Left cardiac atrium (tissue), 4 donors: ENCODE results near the gene SPG21. TPM values are rescaled to one million over a fixed set of nuclear protein-coding genes. Genes with fewer than 3 reads are reported as not detected.
"Not testable (repeated sequence)": the region's sequence is repeated elsewhere in the genome, so short reads cannot be mapped to it uniquely, and the experiment has no call there.

Source experiments
- ATAC-seq, 2 donors: fragments of 200-7000 bp; cut with Tn5 transposase; one replicate each; pipeline ENCODE4 v1.9.1; 2020; ENCODE audit warnings: mild to moderate bottlenecking in 2 of 2, moderate library complexity in 2 of 2
- DNase-seq: peaks from one replicate; pipeline ENCODE4 v3.0.0-alpha.2; 2020
- intact Hi-C, 2 donors: fragments of 100-400 bp; cut with DNase I; formaldehyde crosslinking; loops; one replicate each; pipeline versions ENCODE4 v1.14.1 to v1.15.1; 2022 to 2023
- long read RNA-seq: library from polyadenylated mRNA; unstranded; transcript quantifications from one replicate; pipeline ENCODE4 v2.0.0, GENCODE V29; 2021
- total RNA-seq, 2 donors: library from RNA; stranded (reverse); fragmentation: NEBNext Ultra II Directional; extraction: Animal tissue kit (Norgen Biotek cat#: 25700); gene quantifications; one replicate each; pipeline ENCODE4 v1.2.1, GENCODE V29; 2021
- donor health status: DM: no; HTN: yes; CAD: no.
- donor health status: DM: no; HTN: yes; CAD: no; lungs with severe emphysema.
- donor health status: DM: yes; HTN: yes; CAD: no.
- donor health status: Dilated cardiomyopathy.

The SPG21 gene, protein sequence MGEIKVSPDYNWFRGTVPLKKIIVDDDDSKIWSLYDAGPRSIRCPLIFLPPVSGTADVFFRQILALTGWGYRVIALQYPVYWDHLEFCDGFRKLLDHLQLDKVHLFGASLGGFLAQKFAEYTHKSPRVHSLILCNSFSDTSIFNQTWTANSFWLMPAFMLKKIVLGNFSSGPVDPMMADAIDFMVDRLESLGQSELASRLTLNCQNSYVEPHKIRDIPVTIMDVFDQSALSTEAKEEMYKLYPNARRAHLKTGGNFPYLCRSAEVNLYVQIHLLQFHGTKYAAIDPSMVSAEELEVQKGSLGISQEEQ
- 10 to 100 TPM; 54.0 to 58.6 TPM for total RNA-seq
- long read RNA-seq, transcript SPG21-201 (9 exons, 1,822 nt): major isoform, 42 of 46 reads
- long read RNA-seq, partial matches to known transcripts: 0 of 46 reads
- long read RNA-seq, other reads (novel, unspliced or antisense): 3 of 46 reads

- ATAC-seq (peak; percentile 97), DNase-seq (peak; percentile 94)
- intact Hi-C loops: loop anchor here in 1 of 2 donors (10.0 kb wide), 1 partner anchor 145 kb away; the partner anchor contains the start of gene PLEKHO2
These were observed at the start of gene SPG21 for GRCh38 chr15:64989416-64990167. SPG21 (minus strand) TSS chr15:64989914; CDS start chr15:64983569, 6,345 bp downstream.

DNA sequence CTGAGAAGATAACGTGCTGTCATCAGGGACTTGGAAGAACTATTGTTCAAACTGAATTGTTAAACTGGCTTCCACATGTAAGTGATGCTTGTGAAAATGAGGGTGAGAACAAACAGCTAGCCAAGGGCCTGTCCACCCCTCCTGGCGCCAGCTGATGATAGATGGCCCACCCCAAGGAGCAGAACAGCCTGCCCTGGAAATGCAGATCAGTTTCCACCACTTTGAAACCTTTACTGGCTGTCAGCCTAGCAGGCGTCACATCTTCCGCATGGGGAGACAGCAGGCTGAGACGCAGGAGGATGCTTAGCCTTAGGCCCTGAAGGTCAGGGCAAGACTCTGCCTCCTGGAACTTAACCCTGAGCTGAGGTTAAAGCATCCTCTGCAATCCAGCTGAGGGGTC lies 49.1 kb upstream of the SPG21 start:
- intact Hi-C loops: no loop called here
- no peak for DNase-seq
- ATAC-seq: no peak

GRCh38 chr15:65038428-65038827 lies 48.7 kb upstream of the SPG21 start:
- ATAC-seq: no peak
- intact Hi-C loops: no loop called here
- DNase-seq: no peak

DNA sequence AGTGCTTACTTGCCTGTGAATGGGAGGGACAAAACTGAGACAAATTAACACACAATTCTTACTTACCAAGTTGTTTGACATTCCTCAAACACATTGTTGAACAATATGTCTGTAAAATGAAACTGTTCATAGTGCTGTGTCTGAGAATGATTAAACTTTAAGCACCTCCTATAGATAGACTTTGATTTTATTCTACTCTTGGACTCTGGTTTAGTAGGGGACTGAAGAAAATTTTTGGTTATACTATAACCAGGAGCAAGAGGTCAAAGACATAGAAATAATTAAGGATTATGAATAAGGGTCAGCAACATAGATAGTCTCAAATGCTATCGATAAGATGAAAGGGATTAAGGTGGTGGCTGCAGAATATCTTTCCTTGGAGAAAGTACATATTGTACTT lies 47.6 kb upstream of the SPG21 start:
- no peak for DNase-seq
- intact Hi-C loops: no loop called here
- ATAC-seq: no peak

DNA sequence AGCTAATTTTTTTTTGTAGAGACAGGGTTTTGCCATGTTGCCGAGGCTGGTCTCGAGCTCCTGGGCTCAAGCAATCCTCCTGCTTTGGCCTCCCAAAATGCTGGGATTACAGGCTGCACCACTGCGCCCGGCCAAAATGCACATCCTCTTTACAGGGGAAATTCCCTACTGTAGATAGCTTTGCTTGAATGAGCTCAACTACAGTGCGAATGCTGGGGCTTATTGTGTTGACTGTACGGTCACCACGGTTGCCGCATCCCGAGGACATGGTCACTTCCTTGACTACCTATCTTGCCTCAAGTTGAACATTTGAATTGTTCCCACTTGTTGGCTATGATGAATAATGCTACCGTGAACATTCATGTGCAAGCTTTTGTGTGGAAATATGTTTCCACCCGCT lies 45.0 kb upstream of the SPG21 start:
- DNase-seq (no peak), ATAC-seq (no peak)
- intact Hi-C loops: loop anchor here in 1 of 2 donors (5.0 kb wide), 1 partner anchor 68 kb away; no protein-coding TSS in a partner anchor

- intact Hi-C loops: loop anchor here in 1 of 2 donors (5.0 kb wide), 1 partner anchor 69 kb away; no protein-coding TSS in a partner anchor
- peak in 1 of 2 donors; percentile 22 for ATAC-seq
- DNase-seq: no peak
These were observed 44.0 kb upstream of the SPG21 start for GRCh38 chr15:65033659-65034269.

- peak; percentile 51 to 65 for ATAC-seq
- peak; percentile 61 for DNase-seq
- intact Hi-C loops: loop anchor here in 1 of 2 donors (5.0 kb wide), 1 partner anchor 69 kb away; no protein-coding TSS in a partner anchor
These were observed 43.3 kb upstream of the SPG21 start for GRCh38 chr15:65032801-65033537.

- DNase-seq (no peak), ATAC-seq (no peak)
- intact Hi-C loops: loop anchor here in 1 of 2 donors (5.0 kb wide), 1 partner anchor 73 kb away; no protein-coding TSS in a partner anchor
These were observed 40.1 kb upstream of the SPG21 start for GRCh38 chr15:65029736-65030208.

DNA sequence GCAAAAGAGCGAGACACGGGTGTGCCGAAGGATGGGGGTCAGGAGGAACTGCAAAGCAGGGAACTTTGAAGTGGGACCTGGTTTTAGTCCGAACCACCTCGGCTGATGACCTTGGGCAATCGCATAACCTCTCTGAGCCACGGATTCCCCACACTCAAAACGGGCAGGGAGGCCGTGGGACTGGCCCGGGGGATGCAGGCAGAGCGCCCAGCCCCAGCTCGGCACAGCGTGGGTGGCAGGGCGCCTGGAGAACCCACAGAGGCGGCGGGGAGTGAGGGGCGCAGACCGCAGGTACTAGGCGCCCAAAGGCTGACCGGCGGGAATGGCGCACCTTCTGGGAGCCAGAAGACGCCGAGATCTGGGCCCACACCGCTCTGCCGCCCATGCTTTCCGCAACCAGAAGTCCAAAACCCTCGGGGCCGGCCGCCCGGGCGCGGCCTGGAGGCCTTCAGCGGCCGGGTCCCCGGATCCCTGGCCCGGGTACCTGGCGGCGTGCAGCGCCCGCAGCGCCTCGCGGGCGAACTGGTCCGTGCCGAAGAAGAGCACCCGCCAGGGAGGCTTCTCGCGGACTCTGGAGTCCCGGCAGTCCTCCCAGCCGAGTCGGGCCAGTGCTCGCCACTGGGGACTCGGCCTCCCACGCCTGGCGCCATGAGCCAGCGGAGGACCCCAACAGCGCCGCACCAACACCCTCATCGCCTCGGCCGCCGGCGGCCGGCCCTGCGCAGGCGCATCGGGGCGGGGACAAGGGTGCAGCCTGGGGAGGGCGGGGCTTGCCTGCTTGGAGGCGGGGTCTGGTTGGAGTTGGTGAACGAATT lies 39.4 kb upstream of the SPG21 start, which contains the start of gene MTFMT:
MTFMT (minus strand) TSS at position 719 of the 815 bp plus-strand sequence; CDS start at position 693, 26 bp downstream.
- DNase-seq (peak; percentile 94), ATAC-seq (peak; percentile 97 to 98)

GRCh38 chr15:65028338-65028737 lies 38.6 kb upstream of the SPG21 start:
- no peak for DNase-seq
- ATAC-seq: no peak
- intact Hi-C loops: no loop called here

More for the DNA sequence above, 39.4 kb upstream of the SPG21 start, which contains the start of gene MTFMT:
- intact Hi-C loops: no loop called here

- no peak for DNase-seq
- intact Hi-C loops: no loop called here
- no peak for ATAC-seq
These were observed 37.9 kb upstream of the SPG21 start for GRCh38 chr15:65027593-65027992.

- no peak for ATAC-seq
- intact Hi-C loops: no loop called here
- no peak for DNase-seq
These were observed 37.0 kb upstream of the SPG21 start for GRCh38 chr15:65026756-65027155.

GRCh38 chr15:65021488-65021887 lies 31.8 kb upstream of the SPG21 start:
- no peak for ATAC-seq
- intact Hi-C loops: no loop called here
- no peak for DNase-seq

DNA sequence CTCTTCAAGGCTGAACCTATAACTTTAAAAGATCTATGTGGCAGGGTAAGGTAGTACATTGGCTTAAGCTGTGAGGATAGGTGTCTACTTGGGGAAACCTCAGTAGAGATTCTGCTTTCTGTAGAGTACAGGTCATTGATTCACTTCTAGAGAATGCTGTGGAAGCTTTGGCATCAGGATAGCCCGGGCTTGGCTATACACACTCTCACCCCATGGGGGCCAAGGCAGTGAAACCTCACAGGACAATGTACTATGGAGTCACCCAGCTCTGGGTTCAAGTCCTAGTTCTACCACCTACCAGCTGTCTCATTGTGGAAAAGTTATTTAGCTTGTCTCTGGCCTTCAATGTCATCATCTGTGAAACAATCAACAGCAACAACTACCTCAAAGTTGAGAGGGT lies 30.7 kb upstream of the SPG21 start:
- ATAC-seq (no peak), DNase-seq (no peak)
- intact Hi-C loops: no loop called here

- ATAC-seq, DNase-seq, intact Hi-C loops: not testable (repeated sequence)
These were observed 21.5 kb upstream of the SPG21 start for GRCh38 chr15:65011198-65011597.

- intact Hi-C loops: no loop called here
- DNase-seq (no peak), ATAC-seq (no peak)
These were observed 19.3 kb upstream of the SPG21 start for GRCh38 chr15:65008983-65009382.

- DNase-seq (no peak), ATAC-seq (no peak)
- intact Hi-C loops: no loop called here
These were observed 17.2 kb upstream of the SPG21 start for GRCh38 chr15:65006876-65007275.

DNA sequence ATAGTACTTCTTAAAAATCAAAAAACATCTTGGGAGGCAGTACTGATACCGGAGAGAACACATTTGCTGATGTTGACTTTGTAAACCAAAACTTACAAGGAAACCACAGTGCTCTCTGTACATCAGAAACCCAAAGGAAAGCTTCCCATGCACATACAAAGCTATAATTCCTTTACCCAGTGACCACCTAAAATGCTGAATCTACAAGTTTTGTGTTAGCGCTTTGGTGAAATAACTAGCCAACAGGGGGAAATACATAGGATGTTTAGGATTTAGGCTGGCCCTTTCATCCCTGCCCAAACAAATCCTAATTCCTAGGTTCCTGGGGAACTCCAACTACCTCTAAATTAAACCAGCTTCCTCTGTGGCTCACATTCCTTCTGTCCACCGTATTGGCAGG lies 15.3 kb upstream of the SPG21 start:
- intact Hi-C loops: no loop called here
- ATAC-seq (no peak), DNase-seq (no peak)
